Loucy (cell line): ENCODE results near the gene NEDD4L.

ENCODE experiments used
- CTCF ChIP-seq: fragments of 200-600 bp; sonication (generic); conservative IDR thresholded peaks from 2 replicates; pipeline ENCODE4 v1.5.1; 2014; ENCODE audit warnings: mild to moderate bottlenecking, antibody characterized with exemption, low read length
- EZH2phosphoT487 ChIP-seq: fragments of 200-600 bp; IDR thresholded peaks from 2 replicates; pipeline ENCODE4 v1.6.1; 2018; ENCODE audit warnings: antibody characterized with exemption, mild to moderate bottlenecking, moderate library complexity, borderline replicate concordance

- TF ChIP-seq CTCF: no peak
- TF ChIP-seq EZH2phosphoT487: no peak
Observed at GRCh38 chr18:58078889-58079573, 35.0 kb downstream of the NEDD4L start.
